SKM-1 (cell line): ENCODE measurements around the gene PIGP.
A peak's percentile ranks its signal among the peaks of the same experiment; 100 is the strongest.
"Not testable (repeated sequence)": the region's sequence is repeated elsewhere in the genome, so short reads cannot be mapped to it uniquely, and the experiment has no call there.

ENCODE experiments used
- DNase-seq: peaks from one replicate; lab custom pipeline; 2025; ENCODE audit not compliant: unreplicated experiment; lab: John Stamatoyannopoulos, UW

PIGP gene

GRCh38 chr21:37076087-37076850 is 3.4 kb upstream of the PIGP start:
- DNase-seq, result no peak

GRCh38 chr21:37075214-37075770 is 2.4 kb upstream of the PIGP start:
- no peak for DNase-seq

- DNase-seq, result no peak
Measured at GRCh38 chr21:37074546-37074945, 1.7 kb upstream of the PIGP start.

- no peak for DNase-seq
Measured at GRCh38 chr21:37074197-37074510, 1.3 kb upstream of the PIGP start.

- DNase-seq, result no peak
Measured at GRCh38 chr21:37073417-37074196, 736 bp upstream of the PIGP start.

GRCh38 chr21:37072274-37072987 is 440 bp downstream of the PIGP start:
- DNase-seq, result peak; percentile 44

- no peak for DNase-seq
Measured at GRCh38 chr21:37071561-37072273, 1.2 kb downstream of the PIGP start.

GRCh38 chr21:37065561-37066177 is 7.2 kb downstream of the PIGP start:
- no peak for DNase-seq

GRCh38 chr21:37064841-37065240 is 8.0 kb downstream of the PIGP start:
- DNase-seq, result no peak

GRCh38 chr21:37063433-37063832 is 9.4 kb downstream of the PIGP start:
- DNase-seq, result no peak

- no peak for DNase-seq
Measured at GRCh38 chr21:37062593-37062935, 10.3 kb downstream of the PIGP start.

- no peak for DNase-seq
Measured at GRCh38 chr21:37061926-37062592, 10.8 kb downstream of the PIGP start.

- DNase-seq, result no peak
Measured at GRCh38 chr21:37060296-37060695, 12.6 kb downstream of the PIGP start.

GRCh38 chr21:37059181-37059580 is 13.7 kb downstream of the PIGP start:
- no peak for DNase-seq

GRCh38 chr21:37058261-37058660 is 14.6 kb downstream of the PIGP start:
- no peak for DNase-seq

GRCh38 chr21:37057614-37058013 is 15.3 kb downstream of the PIGP start:
- no peak for DNase-seq

GRCh38 chr21:37055271-37055855 is 17.5 kb downstream of the PIGP start:
- no peak for DNase-seq

- not testable (repeated sequence) for DNase-seq
Measured at GRCh38 chr21:37049741-37050140, 23.1 kb downstream of the PIGP start.

GRCh38 chr21:37047079-37047478 is 25.8 kb downstream of the PIGP start:
- DNase-seq, result no peak

- DNase-seq, result no peak
Measured at GRCh38 chr21:37045556-37045955, 27.3 kb downstream of the PIGP start.
